NCI-H2227 treated with DMSO at 0.1 percent for 48 hours (cell line): ENCODE results near the gene CAMK2N1.
A peak's percentile ranks its signal among the peaks of the same experiment; 100 is the strongest.

ENCODE experiments used
- DNase-seq: peaks from one replicate; lab custom pipeline; 2025; lab: John Stamatoyannopoulos, UW

Gene CAMK2N1

GRCh38 chr1:20478057-20478635 is 7.9 kb downstream of the CAMK2N1 start:
- no peak for DNase-seq

- no peak for DNase-seq
Measured at GRCh38 chr1:20477348-20478056, 8.5 kb downstream of the CAMK2N1 start.

GRCh38 chr1:20476265-20477038 is 9.6 kb downstream of the CAMK2N1 start:
- DNase-seq: no peak

- DNase-seq: no peak
Measured at GRCh38 chr1:20474996-20475395, 11.0 kb downstream of the CAMK2N1 start.

GRCh38 chr1:20474333-20474975 is 11.6 kb downstream of the CAMK2N1 start:
- DNase-seq: no peak

- DNase-seq: no peak
Measured at GRCh38 chr1:20473894-20474293, 12.1 kb downstream of the CAMK2N1 start.

- DNase-seq: peak; percentile 88
Measured at GRCh38 chr1:20472860-20473711, 12.9 kb downstream of the CAMK2N1 start.

GRCh38 chr1:20472121-20472520 is 13.9 kb downstream of the CAMK2N1 start:
- DNase-seq: no peak

- DNase-seq: no peak
Measured at GRCh38 chr1:20470194-20470593, 15.8 kb downstream of the CAMK2N1 start.

GRCh38 chr1:20469406-20470076 is 16.5 kb downstream of the CAMK2N1 start:
- DNase-seq: no peak

- DNase-seq: no peak
Measured at GRCh38 chr1:20466273-20466672, 19.7 kb downstream of the CAMK2N1 start.

- no peak for DNase-seq
Measured at GRCh38 chr1:20465187-20465586, 20.8 kb downstream of the CAMK2N1 start.

- DNase-seq: no peak
Measured at GRCh38 chr1:20463502-20463901, 22.5 kb downstream of the CAMK2N1 start.

- no peak for DNase-seq
Measured at GRCh38 chr1:20462397-20462796, 23.6 kb downstream of the CAMK2N1 start.

GRCh38 chr1:20458717-20459116 is 27.3 kb downstream of the CAMK2N1 start:
- DNase-seq: no peak

- DNase-seq: no peak
Measured at GRCh38 chr1:20454004-20454403, 32.0 kb downstream of the CAMK2N1 start.

- no peak for DNase-seq
Measured at GRCh38 chr1:20449735-20450311, 36.2 kb downstream of the CAMK2N1 start.

GRCh38 chr1:20448671-20449071 is 37.3 kb downstream of the CAMK2N1 start:
- DNase-seq: peak; percentile 16

- no peak for DNase-seq
Measured at GRCh38 chr1:20447794-20448193, 38.2 kb downstream of the CAMK2N1 start.

GRCh38 chr1:20446796-20447195 is 39.2 kb downstream of the CAMK2N1 start:
- DNase-seq: no peak

- DNase-seq: no peak
Measured at GRCh38 chr1:20445956-20446355, 40.1 kb downstream of the CAMK2N1 start.
